Measurements from ENCODE around the gene TAPT1.

DNA sequence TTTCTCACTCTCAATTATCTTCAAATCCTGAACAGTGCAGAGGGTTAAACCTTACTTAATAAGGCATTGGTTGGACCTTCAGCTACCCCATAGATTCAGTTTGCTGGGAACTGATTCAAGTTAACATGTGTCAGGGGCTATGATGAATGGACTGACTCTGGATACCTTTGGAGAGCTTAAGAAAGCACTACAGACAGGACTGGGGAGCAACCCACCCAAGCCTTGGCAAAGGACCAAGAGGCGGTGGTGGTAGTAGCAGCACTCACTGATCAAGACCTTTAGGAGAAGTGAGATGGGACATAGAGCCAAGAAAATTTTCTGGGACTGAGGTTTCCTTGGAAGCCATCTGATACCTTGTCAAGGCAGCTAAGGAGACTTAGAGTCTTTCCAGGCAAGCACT is 43.0 kb upstream of the TAPT1 start:
- TF ChIP-seq, protein P1, sequence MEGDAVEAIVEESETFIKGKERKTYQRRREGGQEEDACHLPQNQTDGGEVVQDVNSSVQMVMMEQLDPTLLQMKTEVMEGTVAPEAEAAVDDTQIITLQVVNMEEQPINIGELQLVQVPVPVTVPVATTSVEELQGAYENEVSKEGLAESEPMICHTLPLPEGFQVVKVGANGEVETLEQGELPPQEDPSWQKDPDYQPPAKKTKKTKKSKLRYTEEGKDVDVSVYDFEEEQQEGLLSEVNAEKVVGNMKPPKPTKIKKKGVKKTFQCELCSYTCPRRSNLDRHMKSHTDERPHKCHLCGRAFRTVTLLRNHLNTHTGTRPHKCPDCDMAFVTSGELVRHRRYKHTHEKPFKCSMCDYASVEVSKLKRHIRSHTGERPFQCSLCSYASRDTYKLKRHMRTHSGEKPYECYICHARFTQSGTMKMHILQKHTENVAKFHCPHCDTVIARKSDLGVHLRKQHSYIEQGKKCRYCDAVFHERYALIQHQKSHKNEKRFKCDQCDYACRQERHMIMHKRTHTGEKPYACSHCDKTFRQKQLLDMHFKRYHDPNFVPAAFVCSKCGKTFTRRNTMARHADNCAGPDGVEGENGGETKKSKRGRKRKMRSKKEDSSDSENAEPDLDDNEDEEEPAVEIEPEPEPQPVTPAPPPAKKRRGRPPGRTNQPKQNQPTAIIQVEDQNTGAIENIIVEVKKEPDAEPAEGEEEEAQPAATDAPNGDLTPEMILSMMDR (IDR thresholded peaks at IDR 0.05): no peak
- TF ChIP-seq POLR2A (IDR thresholded peaks at IDR 0.05): no peak

Measured in vagina (tissue), 2 donors.